ENCODE results near the gene C20orf96.
A peak's percentile ranks its signal among the peaks of the same experiment; 100 is the strongest.

C20orf96 gene

GRCh38 chr20:311609-312008 is 21.1 kb upstream of the C20orf96 start:
- DNase-seq: no peak

- DNase-seq: no peak
Observed at GRCh38 chr20:310645-311044, 20.1 kb upstream of the C20orf96 start.

- peak; percentile 98 for DNase-seq
Observed at GRCh38 chr20:309841-310644, 19.5 kb upstream of the C20orf96 start.

DNA sequence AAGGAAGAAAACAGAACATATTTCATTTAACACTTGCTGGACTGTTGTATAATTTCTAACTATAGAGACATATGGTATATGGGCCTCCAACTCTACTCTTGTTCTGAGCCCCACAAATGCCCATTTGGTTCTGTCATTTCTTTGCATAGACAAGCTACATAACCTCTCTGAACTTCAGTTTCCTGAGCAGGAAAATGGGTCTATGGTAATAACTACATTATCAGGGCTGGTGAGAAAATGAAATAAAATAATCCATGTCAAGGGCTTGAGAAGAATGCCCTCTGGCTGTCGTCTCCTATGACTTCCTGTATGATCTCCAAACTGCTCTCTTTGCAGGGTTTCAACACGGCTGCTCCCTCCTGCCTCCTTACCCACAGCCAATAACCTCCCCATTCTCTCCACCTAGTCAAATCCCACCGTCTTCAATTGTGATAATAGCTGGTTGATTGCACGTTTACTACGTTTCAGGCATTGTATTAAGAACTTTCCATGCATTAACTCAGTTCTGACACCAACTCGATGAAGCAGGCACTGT is 18.8 kb upstream of the C20orf96 start:
- peak; percentile 74 for DNase-seq

DNA sequence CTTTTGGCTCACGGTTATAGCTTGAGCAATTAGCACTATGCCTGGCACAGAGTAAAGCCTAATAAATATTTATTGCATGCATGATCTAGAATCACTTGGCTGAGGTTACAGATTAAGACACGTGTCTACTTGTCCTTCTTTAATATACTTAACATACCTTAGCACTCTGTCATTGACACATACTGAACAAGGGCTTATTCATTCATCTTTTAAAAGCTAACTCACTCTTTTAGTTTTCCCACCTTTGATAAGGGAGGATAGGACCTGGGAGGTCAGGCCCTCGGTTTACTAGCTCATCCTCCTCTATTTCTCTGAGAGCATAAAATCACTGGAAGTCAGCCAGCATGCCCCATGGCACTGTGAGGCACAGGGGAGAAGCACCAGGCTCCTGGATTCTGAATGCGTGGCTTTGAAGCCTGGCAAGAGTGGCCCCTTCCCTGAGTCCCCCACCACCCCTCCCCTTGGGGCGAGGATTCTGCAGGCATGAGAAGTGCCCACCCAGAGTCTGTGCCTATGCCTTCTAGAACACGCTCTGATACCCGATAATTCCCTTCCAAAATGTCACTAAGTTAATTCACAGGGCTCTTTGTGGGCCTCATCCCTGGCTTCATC is 18.0 kb upstream of the C20orf96 start:
- DNase-seq: no peak

DNA sequence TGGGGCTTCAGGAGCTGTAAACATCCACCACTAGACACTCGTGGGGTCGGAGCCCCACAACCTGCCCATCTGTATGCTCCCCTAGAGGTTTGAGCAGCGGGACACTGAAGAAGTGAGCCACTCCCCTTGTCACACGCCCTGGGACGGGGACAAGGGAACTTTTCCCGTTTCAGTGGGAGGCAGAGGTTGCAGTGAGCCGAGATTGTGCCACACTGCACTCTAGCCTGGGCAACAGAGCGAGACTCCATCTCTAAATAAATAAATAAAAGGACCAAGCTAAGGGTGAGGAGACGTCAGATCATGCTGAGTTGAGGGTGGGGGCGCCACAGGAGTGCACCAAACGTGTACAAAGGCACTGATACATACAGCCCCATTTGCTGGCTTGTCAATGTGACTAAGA is 15.2 kb upstream of the C20orf96 start:
- DNase-seq: no peak

- DNase-seq: no peak
Observed at GRCh38 chr20:301886-302848, 11.6 kb upstream of the C20orf96 start.

GRCh38 chr20:300345-300990 is 9.9 kb upstream of the C20orf96 start:
- no peak for DNase-seq

GRCh38 chr20:298776-299391 is 8.3 kb upstream of the C20orf96 start:
- no peak for DNase-seq

- peak; percentile 52 for DNase-seq
Observed at GRCh38 chr20:297925-298775, 7.6 kb upstream of the C20orf96 start.

DNA sequence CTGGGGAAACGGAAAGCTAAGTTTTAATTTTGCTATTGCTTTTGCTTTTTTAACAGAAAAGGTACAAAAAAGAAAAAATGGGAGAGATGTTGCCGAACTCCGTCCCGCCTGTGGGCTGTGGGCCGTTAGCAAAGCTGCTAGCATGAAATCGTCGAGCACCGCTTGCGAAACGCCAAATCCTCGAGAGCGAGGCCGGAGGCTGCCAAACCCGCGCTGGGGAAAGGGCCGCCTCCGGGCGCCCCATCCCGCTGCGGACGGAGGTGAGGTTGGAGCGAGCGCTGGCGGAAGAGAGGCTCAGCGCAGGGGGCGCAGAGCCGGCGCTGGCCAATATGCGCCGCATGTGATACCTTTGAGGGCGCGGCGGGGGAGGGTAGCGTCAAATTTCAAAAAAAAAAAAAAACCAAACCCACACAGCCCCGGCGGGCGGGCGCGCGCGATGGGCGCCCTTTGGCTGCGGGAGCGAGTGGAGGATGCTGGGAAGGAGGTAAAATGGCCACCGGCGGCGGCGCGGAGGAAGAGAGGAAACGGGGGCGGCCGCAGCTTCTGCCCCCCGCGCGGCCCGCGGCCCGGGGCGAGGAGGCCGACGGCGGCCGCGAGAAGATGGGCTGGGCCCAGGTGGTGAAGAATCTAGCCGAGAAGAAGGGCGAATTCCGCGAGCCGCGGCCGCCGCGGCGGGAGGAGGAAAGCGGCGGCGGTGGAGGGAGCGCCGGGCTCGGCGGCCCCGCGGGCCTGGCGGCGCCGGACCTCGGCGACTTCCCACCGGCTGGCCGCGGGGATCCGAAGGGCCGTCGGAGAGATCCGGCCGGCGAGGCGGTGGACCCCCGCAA is 6.8 kb upstream of the C20orf96 start, which contains the start of gene ZCCHC3:
Gene ZCCHC3 (plus strand): TSS at position 473 of the 827 bp plus-strand sequence. CDS start 17 bp downstream, at position 490.
- peak; percentile 91 for DNase-seq

- DNase-seq: no peak
Observed at GRCh38 chr20:295804-296203, 5.3 kb upstream of the C20orf96 start.

- DNase-seq: no peak
Observed at GRCh38 chr20:294602-295001, 4.1 kb upstream of the C20orf96 start.

GRCh38 chr20:289693-290083 is 862 bp downstream of the C20orf96 start:
- DNase-seq: no peak

GRCh38 chr20:288956-289692 is 1.4 kb downstream of the C20orf96 start:
- DNase-seq: no peak

DNA sequence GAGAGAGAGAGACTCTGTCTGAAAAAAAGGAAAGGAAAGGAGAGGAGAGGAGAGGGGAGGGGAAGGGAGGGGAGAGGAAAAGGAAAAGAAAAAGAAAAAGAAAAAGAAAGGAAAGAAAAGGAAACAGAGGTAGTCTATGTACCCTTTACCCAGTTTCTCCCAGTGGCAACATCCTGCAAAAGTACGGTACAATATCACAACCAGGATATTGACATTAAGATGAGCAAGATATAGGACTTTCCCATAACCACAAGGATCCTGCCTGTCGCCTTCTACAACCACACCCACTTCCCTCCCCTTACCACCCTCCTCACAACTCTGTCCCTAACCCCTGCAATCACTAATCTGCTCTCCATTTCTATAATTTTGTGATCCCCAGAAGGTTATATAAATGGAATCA is 4.0 kb downstream of the C20orf96 start:
- no peak for DNase-seq

DNA sequence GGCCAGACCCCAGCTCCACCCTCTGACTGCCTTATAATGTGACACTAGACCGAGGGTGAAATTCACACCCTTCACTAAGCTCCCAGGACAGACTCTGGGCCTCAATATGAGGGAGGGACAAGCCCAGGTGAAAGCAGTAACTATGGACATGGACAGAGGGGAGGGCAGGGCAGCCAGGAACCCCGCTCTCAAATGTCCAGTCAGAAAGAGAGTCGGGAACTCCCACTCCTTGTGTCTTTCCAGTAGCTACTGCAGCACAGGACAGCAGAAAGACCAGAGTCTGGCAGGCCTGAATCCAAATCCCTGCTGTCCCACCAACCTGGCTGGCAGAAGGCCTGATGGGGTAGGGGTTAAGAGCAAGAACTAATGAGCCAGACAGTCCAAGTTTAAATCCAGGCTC is 6.4 kb downstream of the C20orf96 start:
- no peak for DNase-seq

DNA sequence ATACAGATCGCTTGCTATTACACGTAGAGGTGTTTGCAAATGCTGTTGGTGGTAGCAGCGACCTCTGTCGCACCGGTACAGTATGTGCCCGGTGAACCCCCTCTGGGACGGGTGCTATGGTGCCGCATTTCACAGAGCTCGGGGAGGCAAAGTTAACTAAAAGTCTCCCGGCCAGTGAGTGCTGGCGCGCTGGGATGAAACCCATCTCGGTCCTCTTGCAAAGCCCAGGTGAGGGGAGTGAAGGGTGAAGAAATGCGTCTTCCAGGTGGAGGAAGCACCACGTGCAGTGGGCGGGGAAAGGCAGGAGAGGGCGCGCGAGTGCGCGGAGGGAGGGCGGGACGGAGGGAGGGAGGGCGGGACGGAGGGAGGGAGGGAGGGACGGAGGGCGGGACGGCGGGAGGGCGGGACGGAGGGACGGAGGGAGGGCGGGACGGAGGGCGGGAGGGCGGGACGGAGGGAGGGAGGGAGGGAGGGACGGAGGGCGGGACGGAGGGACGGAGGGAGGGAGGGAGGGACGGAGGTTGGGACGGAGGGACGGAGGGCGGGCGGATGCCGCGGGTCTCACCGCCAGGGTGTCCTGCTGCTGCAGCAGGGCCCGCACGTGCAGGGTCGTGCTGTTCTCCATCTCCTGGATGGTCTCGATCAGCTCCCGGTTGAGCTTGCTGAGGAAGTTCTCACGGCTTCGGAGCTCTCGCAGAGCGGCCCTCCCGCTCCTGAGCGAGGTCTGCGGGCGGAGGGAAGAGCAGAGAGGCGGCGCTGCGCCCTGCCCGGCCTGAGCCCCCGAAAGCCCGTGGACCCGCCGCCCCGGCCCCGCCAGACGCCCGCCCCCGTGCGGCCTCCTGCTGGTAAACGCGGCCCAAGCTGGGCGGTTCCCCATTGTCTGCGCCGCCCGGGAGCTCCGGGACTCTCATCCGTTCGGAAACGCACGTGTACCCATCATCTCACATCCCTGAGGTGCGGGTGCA is 11.7 kb downstream of the C20orf96 start:
- DNase-seq: no peak

All from NCI-H1092 treated with DMSO at 0.1 percent for 48 hours (cell line).